ENCODE measurements around the gene POFUT1.
"Not testable (repeated sequence)": the region's sequence is repeated elsewhere in the genome, so short reads cannot be mapped to it uniquely, and the experiment has no call there.

POFUT1 gene

DNA sequence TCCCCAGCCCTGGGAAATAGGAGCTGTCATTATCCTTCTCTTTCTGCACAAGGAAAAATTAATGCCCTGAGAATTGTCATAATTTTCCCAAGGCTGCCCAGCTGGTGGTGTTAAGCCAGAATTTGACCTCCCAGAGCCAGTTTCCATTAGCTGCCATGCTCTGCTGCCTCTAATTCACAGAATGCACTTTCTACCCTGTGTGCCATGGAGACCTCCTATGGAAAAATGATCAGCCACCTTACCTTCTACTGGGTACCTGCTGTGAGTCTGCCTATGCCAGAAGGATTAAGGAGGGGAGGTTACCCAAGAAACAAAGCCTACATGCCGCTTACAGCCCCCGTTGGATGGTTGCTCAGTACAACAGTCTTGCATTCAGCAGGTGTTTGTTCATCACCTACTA is 29.1 kb downstream of the POFUT1 start:
- DNase-seq, result no peak

DNA sequence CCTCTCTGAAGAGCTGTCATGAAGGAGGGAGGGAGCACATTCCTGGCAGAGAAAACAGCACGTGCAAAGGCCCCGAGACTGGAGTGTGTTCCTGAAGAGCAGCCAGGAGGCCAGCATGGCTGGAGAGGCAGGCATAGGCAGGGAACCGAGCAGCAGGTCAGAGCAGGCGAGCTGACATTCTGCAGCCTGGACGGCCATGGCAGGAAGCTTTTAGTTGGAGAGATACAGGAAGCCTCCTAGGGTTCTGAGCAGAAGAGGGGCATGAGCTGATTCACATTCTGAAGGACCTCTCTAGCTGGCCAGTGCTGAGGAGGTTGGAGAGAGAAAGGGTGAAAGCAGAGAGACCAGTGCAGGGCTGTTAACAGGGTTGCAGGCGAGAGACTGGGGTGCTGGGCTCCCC is 29.7 kb downstream of the POFUT1 start:
- no peak for DNase-seq

DNA sequence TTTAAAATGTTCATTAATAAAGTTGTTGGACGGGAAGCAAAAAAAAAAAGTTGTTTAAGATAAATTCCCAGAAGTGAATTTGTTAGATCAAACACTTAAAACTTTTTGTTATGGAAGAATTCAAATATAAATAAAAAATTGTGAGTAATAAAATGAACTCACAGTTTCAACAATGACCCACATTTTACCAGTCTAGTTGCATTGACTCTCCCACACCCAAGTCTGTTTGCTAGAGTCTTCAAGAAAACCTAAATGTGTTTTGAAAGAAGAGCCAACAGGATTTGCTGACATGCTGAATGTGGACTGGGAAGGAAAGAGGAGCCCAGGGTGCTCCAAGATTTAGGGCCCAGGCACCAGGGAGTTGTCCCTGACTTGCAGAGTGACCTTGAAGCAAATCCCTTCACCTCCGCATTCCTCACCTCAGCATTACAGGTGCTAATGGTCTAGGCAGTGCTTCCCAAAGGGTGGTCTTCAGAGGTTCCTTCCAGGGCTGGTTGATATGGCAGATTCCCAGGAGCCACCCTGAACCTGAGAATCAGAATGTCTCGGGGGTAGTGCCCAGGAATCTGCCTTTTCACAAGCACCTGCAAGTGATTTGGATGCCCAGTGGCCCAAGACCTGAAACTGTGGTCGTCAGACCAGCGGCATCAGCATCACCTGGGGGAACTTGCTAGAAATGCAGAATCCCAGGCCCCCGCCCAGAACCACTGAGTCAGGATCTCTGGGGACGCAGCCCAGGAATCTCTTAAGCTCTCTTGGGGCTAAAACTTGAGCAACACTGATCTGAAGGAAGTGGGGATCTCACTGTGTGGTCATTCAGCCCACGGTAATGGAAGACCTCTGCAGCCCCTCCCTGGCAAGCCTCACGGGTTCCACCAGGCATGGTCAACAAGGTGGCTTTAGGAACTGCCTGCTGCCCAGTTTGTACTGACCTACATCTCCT is 31.1 kb downstream of the POFUT1 start:
- no peak for DNase-seq

DNA sequence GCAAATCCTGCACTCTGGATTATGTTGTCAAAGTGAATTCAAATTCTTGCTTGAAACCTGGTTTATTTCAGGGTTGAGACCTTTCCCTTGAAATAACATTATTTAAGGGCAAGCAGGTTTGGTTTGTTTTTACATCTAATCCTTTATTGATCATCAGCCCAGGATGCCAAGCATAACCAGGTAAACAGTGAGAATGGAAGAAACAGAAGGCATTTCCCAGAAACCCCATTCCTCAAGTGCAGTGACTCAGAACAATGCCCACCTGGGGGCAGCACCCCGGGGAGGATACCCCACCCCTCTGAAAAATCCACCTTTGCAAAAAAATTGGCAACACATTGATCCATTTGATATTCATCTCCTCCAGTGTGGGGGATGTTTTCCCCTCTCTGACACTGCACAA is 32.5 kb downstream of the POFUT1 start:
- no peak for DNase-seq

DNA sequence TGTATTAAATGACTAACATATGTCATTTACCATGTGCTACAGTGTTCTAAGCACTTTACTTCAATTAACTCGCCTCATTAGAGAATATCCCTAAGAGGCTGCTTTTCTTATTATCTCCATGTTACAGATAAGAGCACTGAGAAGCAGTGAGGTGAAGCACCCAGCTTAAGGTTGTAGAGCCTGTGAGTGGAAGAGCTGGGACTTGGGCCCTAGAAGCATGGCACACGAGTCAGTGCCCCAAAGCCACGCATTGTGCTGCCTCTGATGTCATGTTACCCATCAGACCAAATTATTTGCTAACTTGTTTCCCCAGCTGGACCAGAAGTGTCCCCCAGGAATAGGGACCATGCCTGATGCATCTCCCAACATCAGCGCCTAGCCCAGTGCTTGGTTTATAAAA is 34.1 kb downstream of the POFUT1 start:
- no peak for DNase-seq

DNA sequence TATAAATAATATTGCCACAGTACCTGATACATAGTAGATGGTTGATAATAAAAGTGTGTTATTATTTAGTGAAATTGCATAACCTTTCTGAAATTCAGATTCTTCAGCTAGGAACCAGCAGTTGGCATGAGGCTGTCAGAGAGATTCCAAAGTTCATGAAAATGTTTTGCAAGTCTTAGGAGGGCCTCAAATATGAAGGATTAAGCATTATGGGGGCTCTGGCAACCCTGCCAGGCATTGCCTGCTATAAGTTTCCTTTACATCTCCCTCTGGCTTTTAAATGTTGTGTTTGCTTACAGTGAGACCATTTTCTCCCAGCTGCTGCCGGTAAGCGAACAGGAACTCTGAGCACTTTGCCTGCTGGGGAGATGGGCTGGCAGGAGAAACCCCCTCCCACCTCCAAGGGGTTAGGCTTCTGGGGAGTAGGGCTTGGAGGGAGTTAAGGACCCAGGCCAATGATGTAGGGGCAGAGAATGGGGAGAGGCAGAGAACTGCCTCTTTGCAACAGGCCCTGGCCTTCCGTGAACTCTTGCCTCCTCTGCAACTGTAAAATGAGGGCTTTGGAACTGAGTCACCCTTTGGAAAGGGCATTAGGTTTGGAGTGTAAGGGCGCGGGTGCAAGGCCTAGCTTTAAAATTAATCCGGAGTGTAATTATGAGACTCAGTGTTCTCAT is 36.6 kb downstream of the POFUT1 start:
- DNase-seq, result no peak

DNA sequence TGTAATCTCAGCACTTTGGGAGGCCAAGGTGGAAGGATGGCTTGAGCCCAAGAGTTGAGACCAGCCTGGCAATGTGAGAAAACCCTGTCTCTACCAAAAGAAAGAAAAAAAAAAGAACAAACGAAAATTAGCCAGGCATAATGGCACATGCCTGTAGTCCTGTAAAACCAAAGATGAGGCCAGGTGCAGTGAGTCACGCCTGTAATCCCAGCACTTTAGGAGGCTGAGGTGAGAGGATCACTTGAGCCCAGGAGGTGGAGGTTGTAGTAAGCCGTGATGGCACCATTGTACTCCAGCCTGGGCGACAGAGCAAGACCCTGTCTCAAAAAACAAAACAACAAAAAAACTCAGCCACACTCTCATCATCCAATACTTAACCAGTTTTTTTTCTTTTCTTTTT is 37.3 kb downstream of the POFUT1 start:
- no peak for DNase-seq

DNA sequence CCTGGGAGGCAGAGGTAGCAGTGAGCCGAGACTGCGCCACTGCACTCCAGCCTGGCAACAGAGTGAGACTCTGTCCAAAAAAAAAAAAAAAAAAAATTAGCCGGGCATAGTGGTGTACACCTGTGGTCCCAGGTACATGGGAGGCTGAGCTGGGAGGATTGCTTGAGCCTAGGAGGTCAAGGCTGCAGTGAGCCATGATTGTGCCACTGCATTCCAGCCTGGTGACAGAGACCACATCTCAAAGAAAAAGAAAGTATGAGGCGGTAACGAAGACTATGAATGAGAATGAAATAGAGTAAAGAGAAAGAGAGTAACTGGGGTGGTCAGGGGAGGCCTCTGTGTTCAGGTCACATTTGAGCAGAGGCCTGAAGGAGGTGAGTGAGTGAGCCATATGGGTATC is 38.5 kb downstream of the POFUT1 start:
- DNase-seq, result not testable (repeated sequence)

DNA sequence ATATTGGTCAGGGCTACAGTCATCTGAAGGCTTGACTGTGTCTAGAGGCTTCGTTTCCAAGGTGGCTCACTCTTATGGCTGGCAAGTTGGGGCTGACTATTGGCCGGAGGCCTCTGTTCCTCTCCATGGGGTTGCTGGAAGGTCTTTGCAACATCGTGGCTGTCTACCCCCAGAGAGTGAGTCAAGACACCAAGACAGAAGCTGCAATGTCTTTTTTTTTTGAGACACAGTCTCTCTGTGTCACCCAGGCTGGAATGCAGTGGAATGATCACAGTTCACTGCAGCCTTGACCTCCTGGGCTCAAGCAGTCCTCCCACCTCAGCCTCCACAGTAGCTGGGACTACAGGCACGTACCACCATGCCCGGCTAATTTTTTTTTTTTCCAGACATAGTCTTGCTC is 40.4 kb downstream of the POFUT1 start:
- no peak for DNase-seq

DNA sequence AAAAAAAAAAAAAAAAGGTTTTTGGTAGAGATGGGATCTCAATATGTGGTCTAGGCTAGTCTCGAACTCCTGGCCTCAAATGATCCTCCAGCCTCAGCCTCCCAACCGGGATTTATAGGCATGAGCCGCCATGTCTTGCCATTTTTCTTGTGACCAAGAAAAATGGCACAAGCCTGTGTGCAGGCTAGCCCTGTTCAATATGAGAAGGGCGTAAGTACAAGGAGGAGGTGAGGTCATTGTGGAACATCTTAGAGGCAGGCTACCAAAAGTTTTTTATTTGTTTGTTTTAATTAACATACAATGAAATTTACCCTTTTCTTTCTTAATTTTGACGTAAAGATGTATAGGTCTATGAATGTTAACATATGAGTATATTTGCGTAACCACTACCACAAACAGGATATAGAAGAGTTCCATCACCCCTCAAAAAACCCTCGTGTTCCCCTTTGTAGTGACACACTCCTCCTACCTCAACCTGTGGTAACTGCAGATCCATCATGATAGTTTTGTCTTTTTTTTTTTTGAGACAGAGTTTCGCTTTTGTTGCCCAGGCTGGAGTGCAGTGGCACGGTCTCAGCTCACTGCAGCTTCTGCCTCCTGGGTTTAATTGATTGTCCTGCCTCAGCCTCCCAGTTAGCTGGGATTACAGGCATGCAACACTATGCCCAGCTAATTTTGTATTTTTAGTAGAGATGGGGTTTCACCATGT is 41.5 kb downstream of the POFUT1 start:
- peak; percentile 66 for DNase-seq

DNA sequence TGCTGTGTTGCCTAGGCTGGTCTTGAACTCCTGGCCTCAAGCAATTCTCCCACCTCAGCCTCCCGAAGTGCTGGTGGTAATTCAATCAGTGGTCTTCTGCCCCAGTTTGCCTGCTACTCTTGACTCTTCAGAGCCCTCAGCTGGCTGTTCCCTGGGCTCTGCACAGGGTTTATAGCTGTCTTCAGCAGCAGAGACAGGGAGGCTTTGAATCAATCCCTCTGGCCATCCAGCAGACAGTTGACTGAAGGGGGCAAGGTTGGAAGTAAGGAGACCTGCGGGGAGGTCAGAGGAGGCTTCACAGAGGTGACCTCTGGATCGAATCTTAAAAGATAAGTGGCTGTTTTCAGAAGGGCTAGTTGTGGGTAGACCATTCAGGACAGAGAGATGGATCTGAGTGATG is 43.8 kb downstream of the POFUT1 start:
- DNase-seq, result no peak

DNA sequence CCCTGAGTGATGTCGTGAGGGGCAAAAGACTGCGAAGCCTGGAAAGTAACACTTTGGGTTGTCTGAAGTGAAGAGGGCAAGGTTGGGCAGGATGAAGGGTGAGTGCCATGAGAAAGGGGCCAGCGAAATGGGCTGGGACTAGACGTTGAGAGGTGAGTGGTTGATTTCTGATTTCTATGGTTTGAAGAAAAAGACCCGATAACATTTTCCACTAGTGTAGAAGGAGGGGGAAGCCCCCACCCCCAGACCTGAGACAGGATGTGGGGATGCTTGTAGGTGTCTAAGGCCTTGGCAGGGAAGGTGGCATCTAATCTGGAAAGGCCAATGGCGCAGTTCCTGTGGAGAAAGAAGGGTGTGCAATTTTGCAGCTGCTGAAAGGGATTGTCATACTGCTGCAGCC is 44.5 kb downstream of the POFUT1 start:
- DNase-seq, result peak; percentile 89

DNA sequence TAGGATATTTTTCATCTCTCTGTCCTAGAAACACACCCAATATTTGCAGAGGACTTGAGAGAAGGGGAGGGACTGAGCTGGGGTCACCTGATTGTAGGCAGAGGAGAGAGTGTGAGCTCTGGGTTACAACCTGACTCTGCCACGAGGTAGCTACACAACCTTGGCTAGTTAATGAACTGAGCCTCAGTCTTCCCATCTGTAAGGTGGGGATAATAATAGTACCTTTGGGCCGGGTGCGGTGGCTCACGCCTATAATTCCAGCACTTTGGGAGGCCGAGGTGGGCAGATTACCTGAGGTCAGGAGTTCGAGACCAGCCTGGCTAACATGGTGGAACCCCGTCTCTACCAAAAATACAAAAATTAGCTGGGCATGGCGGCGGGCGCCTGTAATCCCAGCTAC is 53.3 kb downstream of the POFUT1 start:
- not testable (repeated sequence) for DNase-seq

DNA sequence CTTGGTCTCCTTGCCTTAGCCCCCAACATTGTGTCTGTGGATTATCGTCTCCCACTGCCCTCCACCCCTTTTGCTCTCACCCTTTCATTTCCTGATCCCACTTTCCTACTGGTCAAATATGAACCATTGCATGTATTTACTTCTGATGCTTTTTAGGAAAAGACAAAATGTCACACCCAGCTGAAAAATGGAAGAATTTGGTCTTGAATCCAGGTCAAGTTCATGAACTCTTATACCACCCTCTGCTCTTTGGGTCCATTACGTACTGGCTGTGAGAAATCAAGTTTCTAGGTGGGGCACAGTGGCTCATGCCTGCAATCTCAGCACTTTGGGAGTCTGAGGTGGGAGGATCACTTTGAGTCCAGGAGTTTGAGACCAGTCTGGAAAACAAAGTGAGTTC is 54.0 kb downstream of the POFUT1 start:
- no peak for DNase-seq

DNA sequence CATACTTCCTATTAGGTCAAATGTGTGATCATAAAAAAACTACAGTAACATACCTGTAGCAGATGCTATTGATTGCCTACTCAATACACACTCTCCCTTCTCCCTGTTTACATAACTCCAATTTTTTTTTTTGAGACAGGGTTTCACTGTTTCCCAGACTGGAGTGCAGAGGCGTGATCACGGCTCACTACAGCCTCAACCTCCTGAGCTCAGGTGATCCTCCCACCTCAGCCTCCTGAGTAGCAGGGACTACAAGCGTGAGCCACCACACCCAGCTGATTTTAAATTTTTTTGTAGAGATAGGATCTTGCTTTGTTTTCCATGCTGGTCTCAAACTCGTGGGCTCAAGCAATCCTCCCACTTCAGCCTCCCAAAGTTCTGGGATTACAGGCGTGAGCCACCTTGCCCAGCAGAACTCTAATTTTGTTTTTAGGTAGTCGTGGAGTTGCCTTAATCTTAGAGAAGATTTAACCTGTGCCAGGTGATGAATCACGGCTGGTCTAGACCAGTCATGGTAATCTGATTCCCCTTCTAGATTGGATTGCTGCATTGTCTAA is 55.8 kb downstream of the POFUT1 start:
- DNase-seq, result no peak

DNA sequence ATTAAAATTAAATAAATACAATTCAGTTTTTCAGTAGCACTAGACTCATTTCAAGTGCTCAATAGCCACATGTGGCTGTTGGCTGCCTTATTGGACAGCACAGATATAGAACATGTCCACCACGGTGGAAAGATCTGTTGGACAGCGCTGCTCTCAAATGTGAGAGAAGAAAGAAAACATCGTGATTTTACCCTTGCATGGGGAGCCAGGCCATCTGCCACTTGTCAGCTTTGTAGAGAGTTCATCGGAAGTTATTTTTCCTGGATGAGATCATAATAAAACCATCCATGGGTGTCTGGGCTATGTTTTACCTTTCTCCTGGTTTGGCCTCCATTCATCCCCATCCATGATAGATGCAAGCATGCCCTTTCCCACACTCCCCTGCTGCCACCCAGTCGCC is 63.9 kb downstream of the POFUT1 start:
- DNase-seq, result no peak

DNA sequence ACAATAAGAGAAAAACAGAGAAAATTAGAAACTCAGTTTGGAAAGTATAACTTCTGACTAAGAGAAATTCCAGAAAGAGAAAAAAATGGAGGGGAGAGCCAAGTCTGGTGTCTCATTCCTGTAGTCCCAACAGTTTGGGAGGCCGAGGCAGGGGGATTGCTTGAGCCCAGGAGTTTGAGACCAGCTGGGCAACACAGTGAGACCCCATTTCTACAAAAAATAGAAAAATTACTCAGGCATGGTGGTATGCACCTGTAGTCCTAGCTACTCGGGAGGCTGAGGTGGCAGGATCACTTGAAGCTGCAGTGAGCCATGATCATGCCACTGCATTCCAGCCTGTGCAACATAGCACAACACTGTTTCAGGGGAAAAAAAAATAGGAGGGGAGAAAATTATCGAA is 66.7 kb downstream of the POFUT1 start:
- no peak for DNase-seq

DNA sequence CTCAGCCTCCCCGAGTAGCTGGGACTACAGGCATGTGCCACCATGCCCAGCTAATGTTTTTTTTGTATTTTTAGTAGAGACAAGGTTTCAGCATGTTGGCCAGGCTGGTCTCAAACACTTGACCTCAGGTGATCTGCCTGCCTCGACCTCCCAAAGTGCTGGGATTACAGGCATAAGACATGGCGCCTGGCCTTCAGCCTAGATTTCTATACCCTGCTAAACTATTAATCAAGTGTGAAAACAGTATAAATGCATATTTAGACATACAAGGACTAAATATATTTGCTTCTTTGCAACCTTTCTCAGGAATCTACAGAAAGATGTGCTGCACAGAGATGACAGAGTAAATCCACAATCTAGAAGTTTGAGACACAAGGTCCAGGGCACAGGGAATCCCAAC is 67.5 kb downstream of the POFUT1 start:
- not testable (repeated sequence) for DNase-seq

DNA sequence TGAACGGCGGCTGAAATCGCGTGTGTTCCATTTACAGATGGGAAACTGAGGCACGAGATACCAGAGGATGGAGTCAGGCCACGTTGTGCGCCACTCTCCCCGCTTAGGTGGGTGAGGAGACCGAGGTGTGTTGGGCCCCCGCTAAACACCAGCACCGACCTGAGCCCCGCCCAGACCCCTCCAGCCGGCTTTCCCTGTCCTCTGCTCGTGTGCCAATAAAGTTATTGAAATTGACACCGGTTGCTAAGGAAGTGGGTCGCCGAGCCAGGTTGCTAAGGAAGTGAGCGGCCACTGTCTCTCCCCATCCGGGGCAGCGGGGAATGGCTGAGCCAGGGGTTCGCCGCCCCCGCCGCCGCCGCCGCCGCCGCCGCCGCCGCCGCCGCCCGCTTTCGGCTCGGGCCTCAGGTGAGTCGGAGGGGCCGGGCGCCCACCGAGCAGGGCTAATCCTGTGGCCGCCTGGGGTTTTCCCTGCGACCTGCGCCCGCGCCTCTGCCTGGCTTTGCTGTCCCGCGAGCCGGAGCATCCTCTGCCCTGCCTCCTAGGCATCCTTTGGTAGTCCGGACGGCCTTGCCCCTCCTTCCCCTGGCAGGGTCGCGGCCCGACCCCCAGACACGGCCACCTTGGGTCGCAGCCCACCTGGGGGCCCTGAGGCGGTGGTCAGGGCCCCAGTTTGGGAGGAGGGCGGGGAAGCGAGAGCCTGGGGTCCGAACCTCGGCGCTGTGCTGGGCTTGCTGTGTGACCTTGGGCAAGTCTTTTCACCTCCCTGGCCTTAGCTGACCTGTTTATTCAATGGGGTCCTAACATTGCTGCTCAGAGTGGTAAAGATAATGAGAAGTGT is 69.9 kb downstream of the POFUT1 start, which contains the start of gene KIF3B:
Gene KIF3B (plus strand): TSS at position 291 of the 838 bp plus-strand sequence. CDS start 32,127 bp downstream, outside the sequence.
- peak; percentile 92 for DNase-seq

DNA sequence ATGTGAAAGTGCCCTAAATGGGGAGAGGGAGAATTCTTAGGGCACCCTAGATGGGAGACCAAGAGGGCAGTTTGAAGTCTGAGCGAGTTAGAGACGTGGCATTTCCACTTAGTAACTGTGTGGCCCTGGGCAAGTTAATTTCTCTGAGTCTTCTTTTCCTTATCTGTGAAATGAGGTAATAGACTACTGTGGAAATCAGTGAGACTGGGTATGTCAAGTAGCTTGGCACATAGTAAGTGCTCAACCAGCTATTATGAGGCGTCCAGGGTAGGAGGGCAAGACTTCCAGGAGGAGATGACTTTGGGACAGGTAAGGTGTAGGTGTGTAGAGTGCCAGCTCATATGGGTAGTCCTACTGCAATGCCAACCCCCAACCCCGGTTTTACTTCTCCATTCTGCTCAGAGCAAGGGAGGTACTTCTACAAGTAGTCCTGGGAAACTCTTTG is 70.5 kb downstream of the POFUT1 start:
- DNase-seq, result peak; percentile 60

DNA sequence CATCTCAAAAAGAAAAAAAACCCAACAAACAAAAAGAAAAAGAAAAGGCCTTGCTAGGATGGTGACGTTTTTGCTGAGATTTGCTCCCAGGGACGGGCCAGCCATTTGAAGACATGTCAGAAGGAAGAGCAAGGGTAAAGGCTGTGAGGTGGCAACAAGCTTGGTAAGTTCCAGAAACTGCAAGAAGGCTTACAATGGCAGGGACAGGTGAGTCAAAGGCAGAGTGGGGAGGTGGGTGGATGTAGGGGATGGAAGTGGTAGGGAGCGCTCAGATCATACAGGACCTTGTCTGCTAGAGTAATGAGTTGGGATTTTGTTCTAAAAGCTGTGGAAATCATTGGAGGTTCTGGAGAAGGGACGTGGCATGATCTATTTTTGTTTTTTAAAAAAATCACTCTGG is 74.0 kb downstream of the POFUT1 start:
- DNase-seq, result no peak

DNA sequence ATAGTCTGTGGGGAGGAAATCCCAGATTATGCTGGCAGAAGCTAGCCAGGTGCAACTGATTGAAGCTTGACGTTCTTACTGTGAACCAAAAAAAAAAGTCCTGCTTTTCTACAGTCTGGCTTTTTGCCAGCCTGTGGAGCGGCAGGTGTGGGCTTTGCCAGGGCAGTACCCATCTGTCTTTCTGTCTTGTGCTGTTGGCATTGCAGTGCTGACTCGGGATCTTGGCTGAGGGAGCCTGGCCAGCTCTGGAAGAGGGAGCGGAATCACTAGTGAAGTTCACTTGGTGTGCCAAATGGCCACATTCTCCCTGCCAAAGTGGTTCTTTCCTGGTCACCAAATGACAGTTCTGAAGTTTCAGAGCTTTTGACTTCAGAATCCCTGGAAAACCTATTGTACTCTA is 74.8 kb downstream of the POFUT1 start:
- no peak for DNase-seq
